ENCODE measurements around the gene IGSF9B. TPM values are rescaled to one million over a fixed set of nuclear protein-coding genes. Genes with fewer than 3 reads are reported as not detected.

The IGSF9B gene
- total RNA-seq, 1 donor from 2014 or later = 13.1 TPM

DNA sequence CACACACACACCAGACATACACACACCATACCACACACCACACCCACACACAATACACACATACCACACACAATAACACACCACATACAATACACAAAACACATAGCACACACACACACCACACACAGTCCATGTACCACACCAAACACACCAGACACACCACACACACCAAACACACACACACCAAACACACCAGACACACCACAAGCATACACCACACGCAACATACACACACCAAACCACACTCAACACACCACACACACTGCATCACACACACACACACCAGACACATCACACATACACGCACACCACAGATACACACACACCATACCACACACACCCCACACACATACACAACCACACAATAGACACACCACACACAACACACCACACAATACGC is 54.8 kb downstream of the IGSF9B start:
- peak; percentile 76 for FAIRE-seq
- H2AFZ ChIP-seq (ENCODE audit: low read depth, low read length) = no peak overlapping the region

GRCh38 chr11:133901316-133901715 is 55.5 kb downstream of the IGSF9B start:
- Mint-ChIP-seq H3K27me3 (ENCODE audit: low read depth, unreplicated experiment) (no peaks in the 10 kb centered on the region), H3K4me1 (ENCODE audit: low read depth, unreplicated experiment) (no peaks in the 10 kb centered on the region), H3K36me3 (ENCODE audit: low read depth, unreplicated experiment) (peaks cover 17% of the 10 kb centered on the region), H3K9me3 (ENCODE audit: unreplicated experiment) (peaks cover 2% of the 10 kb centered on the region), H3K4me3 (ENCODE audit: unreplicated experiment) (no peak overlapping the region), H3K27ac (ENCODE audit: unreplicated experiment) (no peak overlapping the region)
- Histone ChIP-seq H3K9me3 (ENCODE audit: insufficient read depth, low read depth, low read length) (no peaks in the 10 kb centered on the region), H3K4me2 (ENCODE audit: low read length) (no peak overlapping the region), H2AFZ (ENCODE audit: low read depth, low read length) (no peak overlapping the region), H3K36me3 (ENCODE audit: insufficient read depth, low read length) (no peaks in the 10 kb centered on the region), H3K4me3 (ENCODE audit: insufficient read depth, low read depth, low read length) (no peak overlapping the region), H3K9ac (ENCODE audit: low read length) (no peak overlapping the region), H4K20me1 (ENCODE audit: insufficient read depth, low read length) (no peaks in the 10 kb centered on the region), H3K27ac (ENCODE audit: low read depth, low read length) (no peak overlapping the region), H3K4me1 (ENCODE audit: insufficient read depth, low read length) (no peaks in the 10 kb centered on the region), H3K27me3 (ENCODE audit: insufficient read depth, low read length) (no peaks in the 10 kb centered on the region), H3K79me2 (ENCODE audit: insufficient read depth, low read length) (no peaks in the 10 kb centered on the region)
- FAIRE-seq = no peak
- TF ChIP-seq EZH2 (IDR thresholded peaks at IDR 0.05; ENCODE audit: insufficient read depth, low read length) = no peak
- no peak for TF ChIP-seq CTCF (IDR thresholded peaks at IDR 0.05; ENCODE audit: insufficient read depth, low read depth, low read length)
- DNase-seq (ENCODE audit: low read depth) = no peak

More for the DNA sequence above, 54.8 kb downstream of the IGSF9B start:
- DNase-seq (ENCODE audit: low read depth) = no peak
- H3K4me3 Mint-ChIP-seq (ENCODE audit: unreplicated experiment) = no peak overlapping the region
- TF ChIP-seq CTCF (IDR thresholded peaks at IDR 0.05; ENCODE audit: insufficient read depth, low read depth, low read length) = no peak
- Histone ChIP-seq H3K9ac (ENCODE audit: low read length) (no peak overlapping the region), H3K4me3 (ENCODE audit: insufficient read depth, low read depth, low read length) (no peak overlapping the region), H3K27me3 (ENCODE audit: insufficient read depth, low read length) (no peaks in the 10 kb centered on the region), H3K27ac (ENCODE audit: low read depth, low read length) (no peak overlapping the region), H3K4me1 (ENCODE audit: insufficient read depth, low read length) (no peaks in the 10 kb centered on the region), H4K20me1 (ENCODE audit: insufficient read depth, low read length) (no peaks in the 10 kb centered on the region), H3K9me3 (ENCODE audit: insufficient read depth, low read depth, low read length) (no peaks in the 10 kb centered on the region), H3K79me2 (ENCODE audit: insufficient read depth, low read length) (no peaks in the 10 kb centered on the region), H3K4me2 (ENCODE audit: low read length) (no peak overlapping the region), H3K36me3 (ENCODE audit: insufficient read depth, low read length) (no peaks in the 10 kb centered on the region)
- H3K9me3 Mint-ChIP-seq (ENCODE audit: unreplicated experiment) = peaks cover 2% of the 10 kb centered on the region
- H3K27ac Mint-ChIP-seq (ENCODE audit: unreplicated experiment) = no peak overlapping the region
- H3K27me3 Mint-ChIP-seq (ENCODE audit: low read depth, unreplicated experiment) = no peaks in the 10 kb centered on the region
- H3K4me1 Mint-ChIP-seq (ENCODE audit: low read depth, unreplicated experiment) = no peaks in the 10 kb centered on the region
- H3K36me3 Mint-ChIP-seq (ENCODE audit: low read depth, unreplicated experiment) = peaks cover 17% of the 10 kb centered on the region

DNA sequence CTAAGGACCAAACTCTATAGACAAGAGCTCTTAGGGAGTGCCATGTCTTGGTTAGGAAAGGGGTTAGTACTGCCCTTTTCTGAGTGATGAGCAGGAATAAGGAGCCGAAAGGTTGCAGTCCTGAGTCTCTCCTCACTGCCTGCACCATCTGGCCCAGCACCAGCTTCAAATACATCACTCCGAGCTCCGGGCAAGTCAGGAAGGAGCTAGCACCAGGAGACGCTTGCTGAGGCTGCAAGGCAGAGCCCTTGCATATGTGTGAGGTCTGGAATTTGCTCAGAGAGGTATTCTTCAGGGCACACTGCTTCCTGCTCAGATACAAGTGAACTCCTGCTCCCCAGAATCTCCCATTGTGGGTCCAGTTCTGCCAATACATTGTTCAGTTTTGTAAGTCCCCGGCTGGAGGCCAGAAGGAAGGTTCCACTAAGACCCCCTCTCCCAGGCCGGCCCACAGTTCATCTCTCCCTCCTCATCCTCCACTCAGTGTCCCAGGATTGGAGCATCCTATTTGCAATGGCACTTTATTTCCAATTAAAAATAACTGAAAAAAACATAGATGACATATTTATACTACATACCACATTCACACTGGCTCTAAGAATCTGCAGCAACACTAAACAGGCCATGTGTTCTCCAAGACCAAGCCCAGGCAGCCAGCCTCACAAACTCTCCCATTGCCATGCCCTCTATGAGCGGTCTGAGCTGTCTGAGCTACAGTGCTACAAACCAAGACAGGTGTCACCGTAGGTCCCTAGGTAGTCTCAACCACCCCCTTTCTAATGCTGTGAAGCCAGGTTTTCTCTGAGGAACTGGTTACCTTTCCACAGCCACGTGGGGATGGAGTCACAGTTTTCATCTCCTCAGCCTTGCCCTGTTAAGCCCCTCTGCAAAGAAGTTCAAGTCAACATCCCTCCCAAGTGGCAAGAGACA is 56.3 kb downstream of the IGSF9B start:
- no peaks in the 10 kb centered on the region for H3K4me1 ChIP-seq (ENCODE audit: insufficient read depth, low read length)

More for the DNA sequence above, 56.3 kb downstream of the IGSF9B start:
- Histone ChIP-seq H2AFZ (ENCODE audit: low read depth, low read length) (no peak overlapping the region), H3K4me2 (ENCODE audit: low read length) (no peak overlapping the region), H3K4me3 (ENCODE audit: insufficient read depth, low read depth, low read length) (no peak overlapping the region), H3K79me2 (ENCODE audit: insufficient read depth, low read length) (no peaks in the 10 kb centered on the region), H3K9me3 (ENCODE audit: insufficient read depth, low read depth, low read length) (no peaks in the 10 kb centered on the region), H3K27ac (ENCODE audit: low read depth, low read length) (no peak overlapping the region), H4K20me1 (ENCODE audit: insufficient read depth, low read length) (no peaks in the 10 kb centered on the region), H3K9ac (ENCODE audit: low read length) (no peak overlapping the region), H3K36me3 (ENCODE audit: insufficient read depth, low read length) (no peaks in the 10 kb centered on the region), H3K27me3 (ENCODE audit: insufficient read depth, low read length) (no peaks in the 10 kb centered on the region)
- TF ChIP-seq EZH2 (IDR thresholded peaks at IDR 0.05; ENCODE audit: insufficient read depth, low read length) = no peak
- TF ChIP-seq CTCF (IDR thresholded peaks at IDR 0.05; ENCODE audit: insufficient read depth, low read depth, low read length) = no peak
- H3K4me1 Mint-ChIP-seq (ENCODE audit: low read depth, unreplicated experiment) = peaks cover 8% of the 10 kb centered on the region
- H3K27me3 Mint-ChIP-seq (ENCODE audit: low read depth, unreplicated experiment) = no peaks in the 10 kb centered on the region
- no peak for DNase-seq (ENCODE audit: low read depth)
- no peak for FAIRE-seq
- no peak overlapping the region for H3K4me3 Mint-ChIP-seq (ENCODE audit: unreplicated experiment)
- H3K9me3 Mint-ChIP-seq (ENCODE audit: unreplicated experiment) = peaks cover 2% of the 10 kb centered on the region
- peaks cover 16% of the 10 kb centered on the region for H3K36me3 Mint-ChIP-seq (ENCODE audit: low read depth, unreplicated experiment)
- no peak overlapping the region for H3K27ac Mint-ChIP-seq (ENCODE audit: unreplicated experiment)
